Stimulated activated naive CD4-positive, alpha-beta T cell (primary cell): ENCODE results near the gene TTLL8.

Experiments
- DNase-seq, 6 experiments: peaks; one replicate each; lab custom pipeline; 2025; lab: John Stamatoyannopoulos, UW

Gene TTLL8

DNA sequence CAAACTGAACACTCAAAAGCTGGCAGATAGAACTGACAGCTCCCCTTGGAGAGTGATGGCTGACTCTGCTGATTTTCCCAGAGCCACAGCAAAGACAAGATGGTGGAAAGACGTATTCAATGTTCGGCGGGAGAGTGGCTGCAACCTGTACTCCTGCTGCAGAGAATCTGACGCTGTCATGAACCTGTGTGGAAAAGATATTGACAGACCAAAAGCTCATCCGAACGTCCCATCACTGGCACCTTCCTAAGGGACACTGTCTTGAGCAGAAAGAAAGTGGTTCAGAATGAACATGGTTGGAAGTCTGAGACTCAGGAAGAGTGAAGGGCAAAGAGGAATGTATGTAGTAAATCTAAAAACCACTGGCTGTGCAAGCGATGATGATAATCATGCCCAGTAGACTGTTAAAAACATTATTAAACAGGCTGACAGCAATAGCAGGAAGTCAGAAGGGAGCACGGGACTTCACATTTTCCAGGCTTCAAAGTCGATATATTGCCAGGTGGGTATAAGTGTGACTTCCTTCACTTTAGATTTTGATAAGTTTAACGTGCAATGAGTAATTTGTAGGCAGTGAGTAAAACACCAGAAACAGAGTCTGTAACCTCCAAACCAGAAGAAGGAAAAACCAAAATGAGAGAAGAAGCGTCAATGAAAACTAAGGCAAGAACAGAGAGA lies 39.4 kb downstream of the TTLL8 start:
- DNase-seq = peak in 2 of 6 experiments; percentile 19

DNA sequence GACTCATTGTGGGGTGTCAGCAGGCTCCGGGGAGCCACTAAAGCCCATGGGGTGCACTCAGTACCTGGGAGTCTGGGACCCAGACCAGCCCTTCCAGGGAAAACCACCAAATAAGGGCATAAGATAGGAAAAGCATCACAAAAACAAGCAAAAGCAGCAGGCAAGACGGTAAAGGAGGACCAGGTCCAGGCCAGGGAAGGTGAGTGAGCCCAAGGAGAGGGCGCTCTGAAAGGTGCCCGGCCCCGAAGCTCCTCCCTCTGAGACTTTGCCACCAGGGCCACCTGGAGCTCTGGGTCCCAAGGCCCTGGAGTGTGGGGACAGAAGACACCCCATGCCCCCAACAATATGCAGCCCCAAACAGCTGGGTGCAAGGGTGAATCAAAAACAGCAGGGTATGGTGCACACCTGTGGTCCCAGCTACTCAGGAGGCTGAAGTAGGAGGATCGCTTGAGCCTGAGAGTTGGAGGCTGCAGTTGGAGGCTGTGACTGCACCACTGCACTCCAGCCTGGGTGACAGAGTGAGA lies 40.3 kb downstream of the TTLL8 start:
- DNase-seq = no peak

DNA sequence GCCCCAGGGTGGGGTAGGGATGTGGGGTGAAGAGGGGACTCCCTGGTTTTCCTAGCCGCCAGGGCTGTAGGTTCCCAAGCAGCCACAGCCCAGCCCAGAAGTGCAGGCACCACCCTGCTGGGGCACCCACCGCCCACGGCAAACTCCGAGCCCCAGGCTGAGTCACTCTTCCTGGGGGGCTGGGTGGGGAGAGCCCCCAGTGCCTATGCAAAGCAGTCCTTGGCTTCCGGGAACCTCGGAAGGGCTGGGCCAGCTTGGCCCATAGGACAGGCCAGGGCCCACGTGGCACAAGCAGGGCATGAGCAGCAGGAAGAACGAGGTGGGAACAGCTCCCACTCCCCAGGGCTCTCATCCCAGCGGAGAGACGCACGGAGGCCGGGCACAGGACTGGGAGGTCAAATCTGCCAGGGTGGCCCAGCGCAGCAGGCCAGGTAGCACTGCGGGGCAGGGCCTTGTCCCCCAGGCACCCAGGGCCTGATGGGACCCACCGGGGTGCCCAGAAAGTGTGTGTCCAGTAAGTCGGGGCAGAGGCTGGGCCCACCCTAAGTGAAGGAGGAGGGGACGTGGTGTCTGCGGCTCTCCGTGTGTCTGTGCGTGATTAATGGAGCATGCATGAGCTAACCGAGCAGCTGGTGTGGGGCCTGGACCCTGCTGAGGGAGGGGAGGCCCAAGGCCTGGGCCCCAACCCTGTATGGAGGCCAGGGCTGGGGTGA lies 41.0 kb downstream of the TTLL8 start:
- DNase-seq = no peak

DNA sequence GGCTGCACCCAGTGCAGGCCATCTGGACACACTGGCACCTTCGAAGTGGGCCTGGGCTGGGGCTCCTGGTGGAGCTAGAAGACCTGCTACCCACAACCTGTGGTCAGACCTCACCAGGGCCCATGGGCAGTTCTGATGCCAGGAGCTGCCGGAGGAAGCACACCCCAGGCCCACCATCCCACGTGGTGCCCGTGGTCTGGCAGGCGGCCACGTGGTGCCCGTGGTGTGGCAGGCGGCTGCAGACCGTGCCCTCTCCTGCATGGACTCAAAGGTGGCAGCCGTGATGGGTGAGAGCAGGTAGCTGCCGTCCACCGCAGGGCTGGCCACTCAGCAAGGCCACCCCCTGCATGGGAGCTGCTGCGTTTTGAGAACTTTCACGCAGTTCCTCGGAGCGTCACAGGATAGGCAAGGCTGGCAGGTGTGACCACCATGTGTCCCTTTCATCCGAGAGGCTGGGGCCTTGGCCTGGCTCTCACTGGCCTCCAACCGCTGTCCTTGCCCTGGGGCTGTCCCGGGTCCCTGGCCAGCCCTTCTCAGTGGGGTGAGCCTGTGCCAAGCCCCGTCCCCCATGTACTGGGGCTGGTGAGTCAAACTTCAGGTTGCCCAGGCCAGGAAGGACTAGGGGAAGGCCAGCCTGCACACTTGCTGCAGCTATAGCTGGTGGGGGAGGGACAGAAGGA lies 41.6 kb downstream of the TTLL8 start:
- DNase-seq = no peak

DNA sequence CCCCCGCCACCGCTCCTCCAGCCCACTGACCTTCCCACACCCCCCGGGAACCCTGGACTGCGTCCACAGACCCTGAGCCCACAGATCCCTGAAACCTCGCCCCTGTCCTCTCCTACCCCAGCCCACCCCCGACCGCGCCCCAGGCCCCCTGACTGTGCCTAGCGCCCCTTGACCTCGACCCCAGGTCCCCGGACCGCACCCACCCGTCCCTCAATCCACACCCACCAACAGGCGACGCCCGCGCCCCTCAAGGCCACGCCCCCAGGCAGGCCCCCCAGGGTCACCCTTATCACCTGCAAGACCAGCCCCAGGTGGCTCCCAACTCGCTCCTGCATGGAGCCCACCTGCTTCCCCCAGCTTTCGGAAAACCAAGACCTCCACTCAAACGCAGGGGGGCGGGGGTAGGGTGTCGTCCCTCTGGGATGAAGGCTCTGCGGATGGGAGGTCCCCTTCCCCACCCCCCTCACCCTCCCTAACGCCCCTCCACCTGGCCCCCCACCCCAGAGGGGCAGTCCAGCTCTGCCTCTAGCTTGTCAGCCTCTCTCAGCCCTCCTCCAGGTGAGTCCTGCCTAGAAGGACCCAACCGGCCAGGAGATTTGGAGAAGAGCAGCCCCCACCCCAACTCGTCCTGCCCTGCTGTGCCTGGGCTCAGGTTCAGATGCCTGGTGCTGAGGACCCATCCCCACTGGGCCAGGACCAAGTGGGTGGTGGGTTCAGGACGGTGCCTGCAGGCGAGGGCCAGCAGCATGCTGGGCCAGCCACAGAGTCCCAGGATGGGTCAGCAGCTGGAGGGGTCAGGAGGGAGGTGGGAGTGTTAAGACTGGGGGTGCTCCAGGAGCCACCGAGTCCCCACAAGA lies 42.4 kb downstream of the TTLL8 start:
- DNase-seq = no peak

DNA sequence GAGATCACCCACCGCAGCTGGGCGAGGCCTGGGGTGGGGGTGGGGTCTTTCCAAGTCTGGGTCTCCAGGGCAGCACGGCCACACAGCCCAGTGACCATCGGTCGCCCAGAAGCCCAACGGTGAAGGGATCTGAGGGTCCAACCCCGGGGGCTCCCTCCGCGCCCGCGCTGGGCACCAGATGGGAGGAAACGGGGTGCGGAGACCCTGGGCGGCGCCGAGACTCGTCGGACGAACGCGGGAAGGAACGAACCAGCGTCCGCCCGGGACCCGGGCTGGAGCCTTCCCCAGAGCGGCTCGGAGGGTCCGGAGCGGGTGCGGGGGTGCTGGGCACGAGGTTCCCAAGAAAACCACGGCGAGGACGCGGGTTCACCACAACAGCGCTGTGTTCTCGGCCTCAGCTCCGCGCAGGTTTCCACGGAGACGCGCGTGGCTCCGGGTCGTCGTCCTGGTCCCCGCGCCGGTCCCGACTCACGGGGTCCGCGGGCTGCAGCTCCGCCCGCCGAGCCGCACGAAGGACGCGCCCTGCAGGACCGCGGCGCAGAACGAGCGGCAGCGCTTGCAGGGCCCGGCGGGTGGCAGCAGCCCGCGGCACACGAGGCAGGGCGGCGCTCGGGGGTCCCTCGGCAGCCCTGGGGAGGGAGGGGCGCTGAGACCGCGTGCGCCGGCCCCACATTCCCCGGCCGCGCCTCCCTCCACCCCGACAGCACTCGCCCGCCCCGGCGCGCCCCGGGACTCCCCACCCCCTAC lies 43.3 kb downstream of the TTLL8 start:
- no peak for DNase-seq

DNA sequence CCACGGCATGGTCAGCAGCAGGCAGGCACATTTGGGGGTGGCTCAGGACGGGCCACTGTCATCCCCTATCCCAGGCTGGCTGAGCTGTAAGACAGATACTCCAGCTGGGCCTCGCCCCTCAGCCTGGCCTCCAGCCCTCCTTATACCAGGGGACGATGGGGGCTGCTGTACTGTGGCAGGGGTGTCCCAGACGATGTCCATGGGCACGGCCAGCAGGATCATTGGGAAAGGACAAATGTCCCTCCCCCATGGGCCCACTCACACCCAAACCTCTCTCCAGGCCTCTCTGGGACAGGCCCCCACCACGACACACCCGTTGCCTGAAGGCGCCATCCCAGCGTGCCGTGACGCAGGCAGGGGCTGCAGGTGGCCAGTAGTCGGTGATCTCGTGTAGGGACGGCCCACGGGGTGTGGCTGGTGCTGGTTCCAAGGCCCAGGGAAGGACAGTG lies 44.0 kb downstream of the TTLL8 start:
- no peak for DNase-seq

DNA sequence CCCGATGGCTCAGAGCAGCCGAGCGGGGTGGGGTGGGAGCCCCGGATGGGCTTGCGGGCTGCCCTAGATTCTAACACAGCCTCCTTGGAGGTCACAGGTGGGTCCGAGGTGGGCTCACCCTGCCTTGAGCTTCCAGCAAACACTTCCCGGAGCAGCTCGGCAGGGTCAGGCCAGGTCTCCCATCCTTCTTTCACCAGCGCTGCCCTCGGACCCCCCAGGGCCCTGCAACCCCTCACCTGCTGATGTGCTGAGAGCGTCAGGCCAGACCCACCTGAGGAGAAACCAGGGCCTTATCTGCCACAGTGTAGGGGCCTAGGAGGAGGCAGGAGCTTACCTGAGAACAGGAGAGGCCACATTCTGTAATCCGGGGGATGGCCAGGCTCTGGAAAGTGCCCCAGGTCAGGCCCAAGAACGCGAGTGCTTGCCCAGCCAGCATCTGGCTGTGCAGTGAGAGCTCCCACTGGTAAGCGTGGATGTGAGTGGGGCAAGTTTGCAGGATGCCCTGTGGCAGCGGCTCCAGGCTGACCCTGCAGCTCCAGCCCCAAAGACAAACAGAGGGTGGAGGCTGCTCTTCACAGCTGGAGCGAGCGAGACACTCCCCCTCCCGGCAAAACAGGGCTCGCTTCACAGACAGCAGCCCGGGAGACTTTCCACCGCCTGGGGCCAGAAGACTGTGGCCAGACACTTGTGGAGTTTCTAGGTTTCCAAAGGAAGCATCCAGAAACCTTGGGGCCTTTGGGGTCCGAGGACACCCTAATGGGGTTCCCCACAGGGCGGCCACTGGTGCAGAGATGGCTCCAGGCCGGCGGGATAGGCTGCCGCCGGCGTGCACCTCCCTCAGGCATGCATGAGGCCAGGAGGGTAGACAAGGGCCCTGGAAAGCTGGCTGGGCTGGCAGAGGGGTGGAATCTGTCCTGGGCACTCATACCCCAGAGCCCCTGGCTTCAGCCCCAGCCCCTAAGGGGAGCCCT lies 45.6 kb downstream of the TTLL8 start, which contains the start of gene IL17REL:
Gene IL17REL (minus strand): TSS at position 555 of the 971 bp plus-strand sequence. CDS start 119 bp downstream, at position 436.
- DNase-seq = no peak

DNA sequence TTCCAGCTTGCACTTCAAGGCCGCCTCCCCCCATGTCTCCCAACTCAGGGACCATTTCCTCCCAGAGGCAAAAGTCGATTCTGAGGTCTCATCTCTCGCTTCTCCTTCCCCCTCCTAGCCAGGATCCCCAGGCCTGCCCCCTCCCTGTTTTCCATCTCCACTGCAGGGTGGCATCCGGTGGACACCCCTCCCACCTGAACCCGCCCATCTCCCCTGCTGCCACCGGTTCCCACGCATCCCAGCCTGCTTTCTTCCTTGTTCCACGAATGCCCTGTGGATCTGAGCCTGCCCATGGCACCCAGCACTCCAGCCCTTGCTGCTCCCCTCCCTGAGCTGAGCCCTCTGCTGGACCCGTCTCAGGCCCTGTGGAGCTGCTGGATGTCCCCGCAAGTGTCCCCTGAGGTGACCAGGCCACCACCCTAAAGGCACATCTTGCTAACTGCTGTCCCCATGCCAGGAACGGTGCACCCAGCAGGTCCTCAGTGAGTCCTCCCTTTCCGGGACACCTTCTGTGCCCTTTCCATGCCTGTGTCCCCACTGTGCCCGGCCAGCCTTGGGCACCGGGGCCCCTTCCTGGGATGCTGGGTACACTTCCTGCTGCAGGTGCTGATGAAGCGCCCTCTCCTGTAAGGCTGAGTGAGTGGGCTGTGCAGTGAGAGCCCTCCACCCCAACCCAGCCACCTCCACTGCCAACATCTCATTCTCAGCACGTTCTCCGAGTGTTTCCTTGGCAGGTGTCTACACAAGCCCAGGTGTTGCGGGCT lies 46.5 kb downstream of the TTLL8 start:
- no peak for DNase-seq

DNA sequence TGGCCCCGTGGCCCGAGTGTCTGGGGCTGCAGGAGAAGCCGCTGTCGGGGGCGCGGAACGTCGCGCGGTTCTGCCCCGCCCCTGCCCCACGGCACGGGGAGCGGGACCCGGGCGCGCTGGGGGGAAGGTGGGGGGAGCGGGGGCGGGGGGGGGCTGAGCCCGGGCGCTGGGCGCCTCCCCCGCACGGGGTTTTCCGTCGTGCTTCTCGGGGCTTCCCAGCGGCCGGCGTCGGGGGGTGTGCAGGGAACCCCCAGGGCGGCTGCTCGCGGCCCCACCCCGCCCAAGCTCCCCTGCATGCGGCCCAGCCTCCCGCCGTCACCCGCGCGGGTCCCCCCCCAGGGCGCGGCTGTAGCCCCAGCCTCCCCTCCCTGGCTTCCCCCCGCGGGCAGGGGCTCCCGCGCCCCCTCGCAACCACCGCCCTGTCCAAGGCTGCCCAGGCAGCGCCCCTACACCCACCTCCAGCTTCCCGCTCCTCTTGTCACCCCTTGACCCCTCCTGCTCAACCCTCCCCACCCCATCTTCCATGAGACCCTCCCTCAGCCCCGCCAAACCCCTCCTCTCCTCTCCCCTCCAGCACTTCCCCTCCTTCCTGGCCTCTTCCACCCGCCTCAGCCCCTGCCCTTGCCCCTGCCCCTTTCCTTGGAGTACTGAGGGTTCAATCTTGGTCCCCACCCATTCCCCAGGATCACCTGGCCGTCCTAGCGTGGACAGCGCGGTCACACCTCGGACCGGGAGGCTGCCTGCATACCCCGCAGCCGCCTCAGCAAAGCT lies 47.2 kb downstream of the TTLL8 start:
- peak in 5 of 6 experiments; percentile 18 to 69 (median 58) for DNase-seq

DNA sequence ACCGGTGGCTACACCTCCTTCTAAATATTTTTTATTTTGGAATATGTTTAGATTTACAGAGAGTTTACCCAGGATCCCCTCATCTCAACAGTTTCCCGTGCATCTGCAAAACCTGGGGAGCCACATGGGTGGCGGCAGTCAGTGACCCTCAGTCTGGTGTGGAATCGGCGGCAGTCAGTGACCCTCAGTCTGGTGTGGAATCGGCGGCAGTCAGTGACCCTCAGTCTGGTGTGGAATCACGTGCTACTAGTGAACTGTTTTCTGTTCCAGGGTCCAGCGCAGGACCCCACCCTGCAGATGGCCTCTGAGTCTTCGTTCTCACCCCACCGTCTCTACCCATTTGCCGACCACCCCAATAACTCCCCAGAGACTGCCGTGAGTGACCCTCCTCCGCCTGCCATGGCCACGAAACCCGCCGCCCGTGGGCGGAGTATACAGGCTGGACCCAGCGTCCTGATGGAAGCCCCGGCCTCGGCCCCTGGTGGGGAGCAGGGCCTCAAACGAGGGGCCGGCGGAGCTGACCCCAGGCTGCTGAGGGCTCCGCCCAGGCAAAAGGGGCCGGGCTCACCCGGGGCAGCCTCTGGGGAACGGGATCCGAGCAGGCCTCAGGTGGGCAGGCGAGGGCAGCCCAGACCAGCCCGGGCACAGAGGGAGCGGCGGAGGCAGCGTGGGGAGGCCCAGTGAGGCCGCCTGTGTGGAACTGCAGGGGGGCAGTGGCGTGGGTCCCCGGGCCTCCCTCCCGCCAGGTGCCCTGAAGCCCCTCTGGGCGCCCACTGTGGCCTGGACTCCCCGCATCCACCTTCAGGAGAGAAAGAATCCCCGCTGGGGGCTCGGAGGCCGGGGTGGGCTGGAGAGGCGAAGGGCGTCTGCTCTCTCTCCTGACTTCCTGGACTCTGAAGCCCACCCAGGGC lies 48.1 kb downstream of the TTLL8 start:
- no peak for DNase-seq

DNA sequence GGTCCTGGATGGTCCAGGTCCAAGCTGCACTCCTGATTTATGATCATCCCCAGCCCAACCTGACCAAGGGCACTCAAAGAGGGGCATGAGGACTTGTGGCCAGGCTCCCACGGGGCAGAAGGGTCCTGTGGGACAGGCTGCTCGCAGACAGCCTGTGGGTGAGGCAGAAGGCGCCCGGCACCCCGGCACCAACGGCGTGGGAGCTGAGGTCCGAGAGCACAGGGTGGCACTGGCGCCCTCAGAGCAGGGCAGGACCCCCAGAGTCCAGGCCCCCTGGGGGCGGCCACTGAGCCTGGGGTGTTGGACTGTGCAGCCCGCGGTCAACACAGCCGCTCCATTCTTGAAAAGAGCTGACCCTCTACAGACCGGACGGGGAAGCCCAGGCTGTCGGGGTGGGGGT lies 48.8 kb downstream of the TTLL8 start:
- DNase-seq = no peak

DNA sequence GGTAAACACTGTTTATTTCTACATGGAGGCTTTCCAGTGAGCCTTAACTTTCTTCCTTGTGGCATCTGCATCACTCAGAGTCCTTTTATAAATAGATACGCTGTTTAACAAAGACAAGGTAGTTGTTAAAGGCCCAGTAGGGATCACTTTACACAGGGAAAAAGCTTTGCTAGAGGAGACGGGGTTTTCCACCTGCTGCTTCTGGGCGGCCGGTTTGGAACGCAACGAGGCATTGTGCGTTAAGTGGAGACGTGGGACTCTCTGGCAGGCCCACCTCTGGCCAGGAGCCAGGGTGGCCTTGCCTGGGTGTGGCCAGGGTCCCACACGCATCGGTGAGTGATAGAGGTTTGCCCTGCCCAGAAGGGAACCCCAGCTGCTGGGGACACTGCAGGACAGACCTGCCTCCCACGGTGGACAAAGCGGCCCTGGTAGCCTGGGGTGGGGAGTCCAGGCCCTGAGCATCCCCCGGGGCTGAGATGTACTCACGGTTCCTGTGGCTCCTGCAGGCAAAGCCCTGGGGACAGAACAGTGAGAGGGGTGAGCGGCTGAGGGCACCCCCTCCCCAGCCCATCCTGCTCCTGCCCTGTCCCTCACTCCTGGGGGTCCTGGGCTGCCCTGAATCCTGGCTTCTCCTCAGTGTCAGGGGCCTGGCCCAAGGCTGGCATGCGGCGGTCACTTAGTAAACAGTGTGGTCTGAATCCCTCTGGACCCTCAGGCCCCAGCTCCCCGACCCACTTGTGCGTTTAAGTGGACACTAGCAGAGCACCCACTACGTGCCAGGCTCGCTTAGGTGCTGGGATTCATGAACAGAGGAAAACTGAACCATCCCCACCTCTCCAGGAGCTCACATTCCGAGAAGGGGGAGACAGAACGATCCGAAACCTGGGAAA lies 49.7 kb downstream of the TTLL8 start:
- no peak for DNase-seq

DNA sequence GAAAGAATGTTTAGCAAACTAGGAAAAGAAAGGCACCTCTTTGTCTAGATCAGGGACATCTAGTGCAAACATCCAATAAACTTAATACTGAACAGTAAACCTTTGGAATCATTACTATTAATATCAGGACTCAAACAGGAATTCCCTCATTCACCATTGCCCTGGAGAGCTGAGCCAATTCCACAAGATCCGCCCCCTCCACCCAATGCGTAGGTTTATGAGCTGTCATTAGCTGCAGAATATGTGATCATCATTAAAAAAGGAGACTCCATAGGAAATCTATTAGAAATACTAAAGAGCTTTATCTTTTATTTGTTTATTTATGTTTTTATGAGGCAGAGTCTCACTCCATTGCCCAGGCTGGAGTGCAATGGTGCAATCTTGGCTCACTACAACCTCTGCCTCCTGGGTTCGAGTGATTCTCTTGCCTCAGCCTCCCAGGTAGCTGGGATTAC lies 51.0 kb downstream of the TTLL8 start:
- no peak for DNase-seq

DNA sequence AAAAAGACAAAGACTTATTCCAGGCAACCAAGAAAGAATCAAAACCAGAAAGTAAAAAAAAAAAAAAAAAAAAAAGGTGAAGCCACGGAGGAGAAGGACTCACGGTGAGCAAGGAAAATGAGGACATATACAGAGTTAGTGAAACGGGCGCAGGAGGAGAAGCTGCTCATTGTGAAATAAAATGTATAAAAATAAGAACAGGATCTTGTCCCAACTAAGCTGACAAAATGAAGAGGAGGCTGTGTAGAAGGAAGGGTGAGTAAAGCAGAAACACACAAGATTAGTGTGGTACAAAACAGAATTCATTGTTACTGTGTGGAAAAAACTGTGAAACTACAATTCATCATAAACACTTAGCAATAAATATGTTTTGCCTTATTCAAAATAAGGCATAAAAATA lies 53.2 kb downstream of the TTLL8 start:
- no peak for DNase-seq

DNA sequence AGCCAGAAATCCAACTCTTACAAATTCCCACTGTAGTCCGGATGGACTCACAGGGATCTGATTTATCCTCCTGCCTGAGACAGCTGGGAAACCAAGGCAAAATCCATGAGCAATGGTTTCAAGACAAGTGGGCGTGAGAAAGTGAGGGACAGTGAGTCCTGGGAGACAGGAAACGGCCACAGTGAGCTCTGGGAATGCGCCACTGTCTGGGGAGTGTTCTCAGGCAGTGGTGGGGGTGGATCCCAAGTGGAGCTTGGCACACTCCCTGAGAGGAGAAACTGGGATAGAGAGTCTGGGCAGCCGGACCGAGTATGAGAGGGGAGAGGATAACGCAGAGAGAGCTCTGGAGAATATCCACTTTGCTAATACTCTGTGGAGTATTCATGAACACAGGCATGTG lies 55.3 kb downstream of the TTLL8 start:
- DNase-seq = no peak
